Stimulated activated naive CD8-positive, alpha-beta T cell treated with anti-CD3 and anti-CD28 coated beads, Interleukin-15, Interleukin-2, amounts not matched to agents 100 ng/mL and 50 ng/mL, for 24 hours (primary cell): ENCODE results near the gene CRTC1.
"Not testable (repeated sequence)": the region's sequence is repeated elsewhere in the genome, so short reads cannot be mapped to it uniquely, and the experiment has no call there.

Source experiments
- H3K27ac Mint-ChIP-seq: one replicate; pipeline ENCODE4 v1.8.0; 2021; ENCODE audit warnings: mild to moderate bottlenecking, mixed read lengths
- H3K27me3 Mint-ChIP-seq: one replicate; pipeline ENCODE4 v1.8.0; 2021; ENCODE audit warnings: mixed read lengths
- H3K36me3 Mint-ChIP-seq: one replicate; pipeline ENCODE4 v1.8.0; 2021; ENCODE audit warnings: low read depth, mixed read lengths
- H3K4me1 Mint-ChIP-seq: one replicate; pipeline ENCODE4 v1.8.0; 2021; ENCODE audit warnings: low read depth, mixed read lengths
- H3K4me3 Mint-ChIP-seq: one replicate; pipeline ENCODE4 v1.8.0; 2021; ENCODE audit warnings: mild to moderate bottlenecking, mixed read lengths
- H3K9me3 Mint-ChIP-seq: one replicate; pipeline ENCODE4 v1.8.0; 2021; ENCODE audit warnings: mixed read lengths

The CRTC1 gene

GRCh38 chr19:18671303-18672043, 12.0 kb upstream of the CRTC1 start:
- Mint-ChIP-seq H3K4me1 (no peaks in the 10 kb centered on the region), H3K27ac (no peak overlapping the region), H3K36me3 (peaks cover 15% of the 10 kb centered on the region), H3K4me3 (no peak overlapping the region), H3K27me3 (no peaks in the 10 kb centered on the region), H3K9me3 (no peaks in the 10 kb centered on the region)

- no peaks in the 10 kb centered on the region for H3K9me3 Mint-ChIP-seq
- no peak overlapping the region for H3K4me3 Mint-ChIP-seq
- no peaks in the 10 kb centered on the region for H3K27me3 Mint-ChIP-seq
- H3K36me3 Mint-ChIP-seq: peaks cover 15% of the 10 kb centered on the region
- H3K4me1 Mint-ChIP-seq: no peaks in the 10 kb centered on the region
- no peak overlapping the region for H3K27ac Mint-ChIP-seq
Observed at GRCh38 chr19:18672044-18672451, 11.4 kb upstream of the CRTC1 start.

- Mint-ChIP-seq H3K27ac (no peak overlapping the region), H3K4me1 (no peaks in the 10 kb centered on the region), H3K4me3 (no peak overlapping the region), H3K36me3 (peaks cover 10% of the 10 kb centered on the region), H3K9me3 (no peaks in the 10 kb centered on the region), H3K27me3 (no peaks in the 10 kb centered on the region)
Observed at GRCh38 chr19:18672606-18673337, 10.7 kb upstream of the CRTC1 start.

- H3K4me3 Mint-ChIP-seq: no peak overlapping the region
- no peaks in the 10 kb centered on the region for H3K4me1 Mint-ChIP-seq
- peaks cover 7% of the 10 kb centered on the region for H3K36me3 Mint-ChIP-seq
- no peaks in the 10 kb centered on the region for H3K27me3 Mint-ChIP-seq
- no peaks in the 10 kb centered on the region for H3K9me3 Mint-ChIP-seq
- H3K27ac Mint-ChIP-seq: no peak overlapping the region
Observed at GRCh38 chr19:18674616-18675015, 8.9 kb upstream of the CRTC1 start.

GRCh38 chr19:18675779-18676178, 7.7 kb upstream of the CRTC1 start:
- Mint-ChIP-seq H3K4me1 (no peaks in the 10 kb centered on the region), H3K4me3 (no peak overlapping the region), H3K9me3 (no peaks in the 10 kb centered on the region), H3K27ac (no peak overlapping the region), H3K36me3 (no peaks in the 10 kb centered on the region), H3K27me3 (no peaks in the 10 kb centered on the region)

- H3K4me3 Mint-ChIP-seq: no peak overlapping the region
- H3K27me3 Mint-ChIP-seq: no peaks in the 10 kb centered on the region
- H3K36me3 Mint-ChIP-seq: no peaks in the 10 kb centered on the region
- H3K27ac Mint-ChIP-seq: no peak overlapping the region
- no peaks in the 10 kb centered on the region for H3K4me1 Mint-ChIP-seq
- H3K9me3 Mint-ChIP-seq: no peaks in the 10 kb centered on the region
Observed at GRCh38 chr19:18676692-18677091, 6.8 kb upstream of the CRTC1 start.

GRCh38 chr19:18677156-18677555, 6.3 kb upstream of the CRTC1 start:
- H3K27me3 Mint-ChIP-seq: no peaks in the 10 kb centered on the region
- no peak overlapping the region for H3K4me3 Mint-ChIP-seq
- no peaks in the 10 kb centered on the region for H3K4me1 Mint-ChIP-seq
- no peaks in the 10 kb centered on the region for H3K9me3 Mint-ChIP-seq
- H3K36me3 Mint-ChIP-seq: no peaks in the 10 kb centered on the region
- H3K27ac Mint-ChIP-seq: no peak overlapping the region

- not testable (repeated sequence) for H3K4me3 Mint-ChIP-seq, H3K36me3 Mint-ChIP-seq, H3K27me3 Mint-ChIP-seq, H3K27ac Mint-ChIP-seq, H3K9me3 Mint-ChIP-seq
- H3K4me1 Mint-ChIP-seq: peaks cover 12% of the 10 kb centered on the region
Observed at GRCh38 chr19:18680148-18680547, 3.3 kb upstream of the CRTC1 start.

- peak overlapping the region; percentile 82 for H3K4me3 Mint-ChIP-seq
- peak overlapping the region; percentile 81 for H3K27ac Mint-ChIP-seq
- H3K36me3 Mint-ChIP-seq: no peaks in the 10 kb centered on the region
- H3K4me1 Mint-ChIP-seq: peaks cover 13% of the 10 kb centered on the region
- no peaks in the 10 kb centered on the region for H3K27me3 Mint-ChIP-seq
- no peaks in the 10 kb centered on the region for H3K9me3 Mint-ChIP-seq
Observed at GRCh38 chr19:18682807-18683108, 722 bp upstream of the CRTC1 start.

GRCh38 chr19:18683958-18684641, 620 bp downstream of the CRTC1 start:
- peaks cover 13% of the 10 kb centered on the region for H3K4me1 Mint-ChIP-seq
- H3K4me3 Mint-ChIP-seq: peak overlapping the region; percentile 82
- H3K27me3 Mint-ChIP-seq: no peaks in the 10 kb centered on the region
- H3K36me3 Mint-ChIP-seq: no peaks in the 10 kb centered on the region
- peak overlapping the region; percentile 31 for H3K27ac Mint-ChIP-seq
- no peaks in the 10 kb centered on the region for H3K9me3 Mint-ChIP-seq

- H3K27ac Mint-ChIP-seq: peak overlapping the region; percentile 28
- H3K4me1 Mint-ChIP-seq: peaks cover 13% of the 10 kb centered on the region
- peak overlapping the region; percentile 58 for H3K4me3 Mint-ChIP-seq
- no peaks in the 10 kb centered on the region for H3K36me3 Mint-ChIP-seq
- no peaks in the 10 kb centered on the region for H3K9me3 Mint-ChIP-seq
- H3K27me3 Mint-ChIP-seq: no peaks in the 10 kb centered on the region
Observed at GRCh38 chr19:18684642-18684993, 1.1 kb downstream of the CRTC1 start.

- Mint-ChIP-seq H3K27ac (no peak overlapping the region), H3K4me3 (no peak overlapping the region)
Observed at GRCh38 chr19:18685597-18686190, 2.2 kb downstream of the CRTC1 start.

GRCh38 chr19:18687740-18688465, 4.4 kb downstream of the CRTC1 start:
- H3K4me3 Mint-ChIP-seq: no peak overlapping the region
- no peak overlapping the region for H3K27ac Mint-ChIP-seq
- H3K36me3 Mint-ChIP-seq: no peaks in the 10 kb centered on the region
- H3K4me1 Mint-ChIP-seq: peaks cover 9% of the 10 kb centered on the region
- H3K9me3 Mint-ChIP-seq: no peaks in the 10 kb centered on the region
- no peaks in the 10 kb centered on the region for H3K27me3 Mint-ChIP-seq

More at GRCh38 chr19:18685597-18686190, 2.2 kb downstream of the CRTC1 start:
- H3K9me3 Mint-ChIP-seq: no peaks in the 10 kb centered on the region
- H3K4me1 Mint-ChIP-seq: peaks cover 13% of the 10 kb centered on the region
- no peaks in the 10 kb centered on the region for H3K27me3 Mint-ChIP-seq
- no peaks in the 10 kb centered on the region for H3K36me3 Mint-ChIP-seq

GRCh38 chr19:18696023-18696422, 12.5 kb downstream of the CRTC1 start:
- H3K4me3 Mint-ChIP-seq: no peak overlapping the region
- H3K36me3 Mint-ChIP-seq: no peaks in the 10 kb centered on the region
- peaks cover 29% of the 10 kb centered on the region for H3K4me1 Mint-ChIP-seq
- H3K9me3 Mint-ChIP-seq: no peaks in the 10 kb centered on the region
- H3K27me3 Mint-ChIP-seq: no peaks in the 10 kb centered on the region
- H3K27ac Mint-ChIP-seq: peak overlapping the region; percentile 45
